NCI-H446 treated with DMSO at 0.1 percent for 48 hours (cell line): ENCODE measurements around the gene CXorf51A.
"Not testable (repeated sequence)": the region's sequence is repeated elsewhere in the genome, so short reads cannot be mapped to it uniquely, and the experiment has no call there.

Experiments used
- DNase-seq: peaks from one replicate; lab custom pipeline; 2025; lab: John Stamatoyannopoulos, UW

CXorf51A gene

GRCh38 chrX:146814644-146815043, at the start of gene CXorf51A:
Gene CXorf51A, minus strand, starts transcription at chrX:146814744. Its CDS starts 21 bp downstream, at chrX:146814723.
- not testable (repeated sequence) for DNase-seq

- no peak for DNase-seq
Observed at GRCh38 chrX:146863566-146863965, 49.0 kb upstream of the CXorf51A start.

GRCh38 chrX:146854281-146854680, 39.7 kb upstream of the CXorf51A start:
- no peak for DNase-seq

- DNase-seq, result no peak
Observed at GRCh38 chrX:146831994-146832393, 17.4 kb upstream of the CXorf51A start.

- DNase-seq, result not testable (repeated sequence)
Observed at GRCh38 chrX:146809471-146809870, 5.1 kb downstream of the CXorf51A start, which contains the start of gene CXorf51B. Gene CXorf51B, plus strand, starts transcription at chrX:146809771. Its CDS starts 21 bp downstream, at chrX:146809792.
